HepG2 (cell line): ENCODE results near the gene MRPL54.

Experiments used
- ATF5 ChIP-seq: sonication (generic); formaldehyde crosslinking; IDR thresholded peaks from 2 replicates; pipeline ENCODE4 v1.4.0; 2020; ENCODE audit warnings: mild to moderate bottlenecking, low read depth, missing genetic modification reagents
- FOSL1 ChIP-seq: sonication (generic); formaldehyde crosslinking; IDR thresholded peaks from 2 replicates; pipeline ENCODE4 v1.9.0; 2021; ENCODE audit warnings: missing genetic modification reagents, borderline replicate concordance
- FOXK2 ChIP-seq: fragments of 450-650 bp; IDR thresholded peaks from 2 replicates; pipeline ENCODE4 v1.6.1; 2016
- MYC ChIP-seq: sonication (generic); formaldehyde crosslinking; IDR thresholded peaks from 2 replicates; pipeline ENCODE4 v1.9.0; 2021; ENCODE audit warnings: missing genetic modification reagents, borderline replicate concordance
- NFRKB ChIP-seq: fragments of 450-650 bp; IDR thresholded peaks from 2 replicates; pipeline ENCODE4 v1.6.1; 2017
- POLR2AphosphoS5 ChIP-seq: IDR thresholded peaks from 2 replicates; pipeline ENCODE4 v1.6.1; 2012; ENCODE audit warnings: low read depth, low read length
- RFX5 ChIP-seq: IDR thresholded peaks from 2 replicates; pipeline ENCODE4 v1.6.1; 2011; ENCODE audit warnings: low read depth, low read length, improper control_type of control experiment
- RXRA ChIP-seq: sonication (generic); formaldehyde crosslinking; IDR thresholded peaks from 2 replicates; pipeline ENCODE4 v1.5.1; 2020; ENCODE audit warnings: missing genetic modification reagents
- SIN3A ChIP-seq: IDR thresholded peaks from 2 replicates; pipeline ENCODE4 v1.6.1; 2011; ENCODE audit warnings: low read depth, mild to moderate bottlenecking, control low read depth, low read length, borderline replicate concordance
- ZNF407 ChIP-seq: sonication (generic); formaldehyde crosslinking; IDR thresholded peaks from one replicate; pipeline ENCODE4 v1.5.1; 2020; ENCODE audit warnings: mild to moderate bottlenecking, missing genetic modification reagents; ENCODE audit errors: not compliant biosample characterization
- TF ChIP-seq, protein P1 (sequence below): sonication (generic); formaldehyde crosslinking; IDR thresholded peaks from 2 replicates; pipeline ENCODE4 v1.5.0; 2020; ENCODE audit warnings: mild to moderate bottlenecking, missing genetic modification reagents, moderate library complexity

- TF ChIP-seq ZNF407 (no peak), RFX5 (no peak), ATF5 (CRISPR knock-in tag) (no peak), SIN3A (no peak), FOXK2 (no peak), MYC (no peak), RXRA (CRISPR knock-in tag) (no peak), POLR2AphosphoS5 (no peak), NFRKB (no peak), FOSL1 (no peak)
- TF ChIP-seq, protein P1, sequence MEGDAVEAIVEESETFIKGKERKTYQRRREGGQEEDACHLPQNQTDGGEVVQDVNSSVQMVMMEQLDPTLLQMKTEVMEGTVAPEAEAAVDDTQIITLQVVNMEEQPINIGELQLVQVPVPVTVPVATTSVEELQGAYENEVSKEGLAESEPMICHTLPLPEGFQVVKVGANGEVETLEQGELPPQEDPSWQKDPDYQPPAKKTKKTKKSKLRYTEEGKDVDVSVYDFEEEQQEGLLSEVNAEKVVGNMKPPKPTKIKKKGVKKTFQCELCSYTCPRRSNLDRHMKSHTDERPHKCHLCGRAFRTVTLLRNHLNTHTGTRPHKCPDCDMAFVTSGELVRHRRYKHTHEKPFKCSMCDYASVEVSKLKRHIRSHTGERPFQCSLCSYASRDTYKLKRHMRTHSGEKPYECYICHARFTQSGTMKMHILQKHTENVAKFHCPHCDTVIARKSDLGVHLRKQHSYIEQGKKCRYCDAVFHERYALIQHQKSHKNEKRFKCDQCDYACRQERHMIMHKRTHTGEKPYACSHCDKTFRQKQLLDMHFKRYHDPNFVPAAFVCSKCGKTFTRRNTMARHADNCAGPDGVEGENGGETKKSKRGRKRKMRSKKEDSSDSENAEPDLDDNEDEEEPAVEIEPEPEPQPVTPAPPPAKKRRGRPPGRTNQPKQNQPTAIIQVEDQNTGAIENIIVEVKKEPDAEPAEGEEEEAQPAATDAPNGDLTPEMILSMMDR, result no peak
These were observed 10.0 kb upstream of the MRPL54 start for GRCh38 chr19:3752492-3752891.
